ENCODE measurements around the gene HEATR3.

The HEATR3 gene

DNA sequence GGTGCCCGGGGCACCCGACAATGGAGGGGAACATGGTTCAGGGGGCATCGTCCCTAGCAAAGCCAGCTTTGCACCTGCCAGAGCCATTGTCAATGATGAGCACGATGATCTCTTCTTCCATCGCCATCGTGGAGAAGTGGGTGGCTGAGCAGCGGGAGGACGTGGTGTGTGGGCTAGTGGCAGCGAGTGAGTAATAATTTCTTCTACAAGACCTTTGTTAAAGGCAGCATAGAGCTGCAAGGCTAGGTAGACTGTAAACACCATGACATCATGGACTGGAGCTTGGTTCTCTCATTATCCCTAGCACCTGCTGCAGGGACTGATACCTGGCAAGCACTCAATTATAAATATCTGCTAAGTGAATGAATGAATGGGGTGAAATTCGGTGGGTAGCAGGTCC lies 6.7 kb upstream of the HEATR3 start:
- DNase-seq, result no peak

- no peak for DNase-seq
Measured at GRCh38 chr16:50059669-50060068, 6.1 kb upstream of the HEATR3 start.

- no peak for DNase-seq
Measured at GRCh38 chr16:50061326-50061725, 4.4 kb upstream of the HEATR3 start.

DNA sequence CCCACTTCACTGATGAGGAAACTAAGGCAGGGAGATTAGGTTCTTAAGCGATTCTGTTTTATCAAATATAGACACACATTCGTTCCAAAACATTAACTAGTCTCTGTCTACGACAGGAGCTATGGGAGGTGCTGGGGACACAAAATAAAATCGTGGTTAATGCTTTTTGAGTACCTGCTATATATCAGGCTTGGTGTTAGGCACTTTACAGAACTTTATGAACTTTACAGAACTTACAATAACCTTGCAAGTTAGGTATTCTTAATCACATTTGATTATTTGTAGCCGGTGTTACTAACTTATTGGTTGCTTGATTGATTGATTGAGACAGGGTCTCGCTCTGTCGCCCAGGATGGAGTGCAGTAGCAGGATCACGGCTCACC lies 538 bp upstream of the HEATR3 start:
- DNase-seq, result no peak

DNA sequence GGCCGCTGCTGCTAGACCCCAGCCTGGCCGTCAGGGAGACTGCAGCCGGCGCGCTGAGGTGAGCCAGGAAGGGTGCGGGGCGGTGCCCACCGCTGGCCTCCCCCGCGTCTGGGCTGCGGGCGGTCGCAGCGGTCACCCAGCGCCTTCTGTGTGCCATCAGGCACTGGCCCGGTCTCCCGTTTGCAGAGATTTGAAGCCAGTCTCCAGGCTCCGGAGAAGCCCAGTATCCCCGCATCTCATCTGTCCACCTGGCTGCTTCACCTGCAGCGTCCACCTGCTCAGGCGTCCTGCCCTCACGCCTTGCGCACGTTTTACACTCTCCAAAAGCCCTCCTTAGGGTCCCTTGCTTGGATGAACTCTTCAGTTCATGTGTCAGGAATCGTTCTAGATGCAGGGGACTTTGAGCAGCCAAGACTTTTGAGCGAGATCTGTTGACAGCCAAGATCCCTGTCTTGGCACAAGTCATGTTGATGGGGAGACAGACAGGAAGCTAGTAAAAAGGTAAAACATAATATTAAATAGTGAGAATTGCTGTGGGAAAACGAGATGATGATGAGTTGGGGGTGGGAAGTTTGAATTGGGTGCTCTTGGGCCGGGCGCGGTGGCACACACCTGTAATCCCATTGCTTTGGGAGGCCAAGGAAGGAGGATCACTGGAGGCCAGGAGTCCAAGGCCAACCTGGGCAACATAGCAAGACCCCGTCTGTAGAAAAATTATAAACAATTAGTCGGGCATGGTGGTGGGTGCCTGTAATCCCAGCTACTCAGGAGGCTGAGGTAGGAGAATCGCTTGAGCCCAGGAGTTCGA lies 916 bp downstream of the HEATR3 start:
- DNase-seq, result peak in 1 of 2 donors; percentile 1

GRCh38 chr16:50067290-50067853 lies 1.6 kb downstream of the HEATR3 start:
- peak; percentile 6 to 8 for DNase-seq

DNA sequence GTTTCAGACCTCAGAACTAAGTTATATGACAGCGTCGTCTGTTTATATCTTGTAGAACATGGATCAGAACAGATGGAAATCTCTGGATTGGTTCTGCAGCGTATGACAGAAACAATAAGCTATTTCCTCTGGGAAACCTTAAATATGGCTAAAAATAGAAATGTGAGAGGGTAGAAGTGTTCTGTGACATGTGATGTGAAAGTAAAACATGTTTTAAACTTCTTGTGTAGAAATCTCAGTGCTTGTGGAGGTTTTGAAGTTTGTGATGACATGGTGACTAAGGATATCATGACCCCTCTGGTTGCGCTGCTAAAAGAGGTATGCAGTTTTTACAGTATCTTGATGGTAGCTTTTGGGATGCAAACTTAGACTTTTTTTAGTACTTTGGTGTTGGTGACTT lies 2.8 kb downstream of the HEATR3 start:
- no peak for DNase-seq

DNA sequence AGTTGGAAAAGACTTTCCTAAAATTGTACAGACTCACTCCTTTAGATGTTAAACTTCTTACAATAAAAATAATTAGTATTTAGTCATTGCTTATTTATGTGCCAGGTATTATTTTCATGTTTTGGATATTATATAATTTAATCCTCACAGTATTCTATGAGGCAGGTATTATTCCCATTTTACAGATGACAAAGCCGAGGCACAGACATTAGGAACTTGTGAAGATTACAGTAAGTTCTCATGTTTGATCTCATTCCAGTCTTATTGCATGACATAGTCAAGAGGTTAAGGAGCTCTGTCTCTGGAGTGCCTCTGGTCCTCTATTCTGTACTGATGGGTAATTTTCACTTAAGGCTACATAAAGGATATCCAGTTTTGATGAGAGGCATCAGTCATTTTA lies 3.3 kb downstream of the HEATR3 start:
- no peak for DNase-seq

GRCh38 chr16:50071075-50071671 lies 5.4 kb downstream of the HEATR3 start:
- no peak for DNase-seq

GRCh38 chr16:50072730-50073129 lies 7.0 kb downstream of the HEATR3 start:
- no peak for DNase-seq

- DNase-seq, result no peak
Measured at GRCh38 chr16:50079397-50080140, 13.8 kb downstream of the HEATR3 start.

GRCh38 chr16:50081428-50082018 lies 15.8 kb downstream of the HEATR3 start:
- DNase-seq, result no peak

- no peak for DNase-seq
Measured at GRCh38 chr16:50083996-50084395, 18.2 kb downstream of the HEATR3 start.

DNA sequence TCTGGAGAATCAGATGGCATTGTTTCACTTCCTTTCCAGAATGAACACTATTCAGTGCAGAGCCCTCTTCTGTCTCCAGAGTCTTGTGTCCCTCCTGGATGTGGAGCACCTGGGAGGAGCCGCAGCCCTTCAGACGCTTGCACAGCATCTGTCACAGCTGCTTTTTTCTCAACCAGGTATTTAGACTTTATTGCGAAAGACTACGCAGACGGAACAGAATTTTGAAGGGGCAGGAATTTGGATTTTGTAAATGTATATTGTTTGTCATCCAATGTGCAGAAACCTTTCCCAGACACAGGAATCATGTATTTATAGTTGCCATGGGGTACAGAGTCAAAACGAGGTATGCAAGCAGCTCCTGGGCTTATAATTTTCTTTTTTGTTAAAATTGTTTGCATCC lies 20.4 kb downstream of the HEATR3 start:
- DNase-seq, result no peak

GRCh38 chr16:50088302-50088701 lies 22.5 kb downstream of the HEATR3 start:
- DNase-seq, result no peak

DNA sequence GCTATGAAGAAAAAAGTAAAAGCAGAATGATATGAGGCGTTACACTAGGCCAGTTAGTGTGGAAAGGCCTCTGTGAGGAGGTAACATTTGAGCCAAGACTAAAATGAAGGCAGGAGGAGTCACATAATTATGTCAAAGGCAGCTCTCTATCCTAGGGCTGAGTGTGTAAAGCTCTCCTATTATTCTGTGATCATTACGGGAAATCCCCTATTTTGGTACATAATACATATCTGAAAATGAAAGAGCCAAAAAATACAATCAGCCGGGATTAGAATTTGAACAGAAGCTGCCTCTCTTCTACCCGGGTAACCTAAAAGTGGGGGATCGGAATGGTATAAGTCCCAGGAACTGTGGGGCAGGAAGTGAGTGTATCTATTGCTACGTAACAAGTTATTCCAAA lies 27.1 kb downstream of the HEATR3 start:
- no peak for DNase-seq

- no peak for DNase-seq
Measured at GRCh38 chr16:50093607-50094539, 28.1 kb downstream of the HEATR3 start.

GRCh38 chr16:50096791-50097190 lies 31.0 kb downstream of the HEATR3 start:
- DNase-seq, result no peak

- DNase-seq, result no peak
Measured at GRCh38 chr16:50099957-50100648, 34.3 kb downstream of the HEATR3 start.

- DNase-seq, result no peak
Measured at GRCh38 chr16:50102051-50102746, 36.4 kb downstream of the HEATR3 start.

DNA sequence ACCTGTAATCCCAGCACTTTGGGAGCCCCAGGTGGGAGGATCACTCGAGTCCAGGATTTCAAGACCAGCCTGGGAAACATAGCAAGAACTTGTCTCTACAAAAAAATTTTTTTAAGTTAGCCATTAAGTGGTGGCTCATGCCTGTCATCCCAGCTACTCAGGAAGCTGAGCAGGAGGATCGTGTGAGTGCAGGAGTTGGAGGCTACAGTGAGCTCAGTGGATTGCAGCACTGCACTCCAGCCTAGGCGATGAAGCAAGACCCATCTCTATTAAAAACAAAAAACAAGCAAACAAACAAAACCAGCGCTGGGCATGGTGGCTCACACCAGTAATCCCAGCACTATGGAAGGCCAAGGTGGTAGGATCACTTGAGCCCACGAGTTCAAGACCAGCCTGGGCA lies 38.0 kb downstream of the HEATR3 start:
- no peak for DNase-seq
